Esophagus squamous epithelium (tissue), 5 donors: Measurements from ENCODE around the gene TTC31. TPM values are rescaled to one million over a fixed set of nuclear protein-coding genes. Genes with fewer than 3 reads are reported as not detected.
A peak's percentile ranks its signal among the peaks of the same experiment; 100 is the strongest.

Experiments used
- DNase-seq: peaks from one replicate; lab custom pipeline; 2025; lab: John Stamatoyannopoulos, UW
- H3K27ac ChIP-seq, 4 donors: fragments of 200-600 bp; sonication (generic); one replicate each; pipeline ENCODE4 v1.5.1; 2016 to 2019; ENCODE audit warnings: mild to moderate bottlenecking in 1 of 4
- H3K27me3 ChIP-seq, 4 donors: fragments of 200-600 bp; sonication (generic); 1 replicate in 3 of 4; 2 replicates in 1 of 4; pipeline versions ENCODE4 v1.5.1 to v1.6.0; 2017 to 2021; ENCODE audit warnings: antibody characterized with exemption in 1 of 4
- H3K36me3 ChIP-seq, 3 donors: fragments of 200-600 bp; sonication (generic); one replicate each; pipeline ENCODE4 v1.5.1; 2016 to 2019
- H3K4me1 ChIP-seq, 3 donors: fragments of 200-600 bp; sonication (generic); one replicate each; pipeline ENCODE4 v1.5.1; 2017 to 2019
- H3K4me3 ChIP-seq, 4 donors: fragments of 200-600 bp; sonication (generic); 1 replicate in 3 of 4; 2 replicates in 1 of 4; pipeline ENCODE4 v1.5.1; 2016 to 2019; ENCODE audit warnings: mild to moderate bottlenecking in 2 of 4, moderate library complexity in 1 of 4
- H3K9me3 ChIP-seq, 3 donors: fragments of 200-600 bp; sonication (generic); one replicate each; pipeline ENCODE4 v1.5.1; 2016 to 2019
- CTCF ChIP-seq, 6 experiments: fragments of 450-650 bp in 4 of 6; fragments of 200-600 bp in 2 of 6; sonication (generic) in 2 of 6; IDR thresholded peaks; one replicate each; pipeline ENCODE4 v1.5.1; 2016 to 2019; ENCODE audit warnings: antibody characterized with exemption in 6 of 6, mild to moderate bottlenecking in 4 of 6, moderate library complexity in 4 of 6
- POLR2A ChIP-seq, 4 donors: fragments of 450-650 bp; IDR thresholded peaks; one replicate each; pipeline ENCODE4 v1.6.1; 2017; ENCODE audit warnings: antibody characterized with exemption in 4 of 4, mild to moderate bottlenecking in 4 of 4, moderate library complexity in 3 of 4
- WGBS, 2 donors: methylation state at CpG; one replicate each; pipeline ENCODE4 v1.1.5; 2018; 5-methylcytosine and 5-hydroxymethylcytosine counted together
- intact Hi-C: fragments of 100-400 bp; cut with DNase I; formaldehyde crosslinking; loops from one replicate; pipeline ENCODE4 v1.15.0; 2022
- total RNA-seq, 4 donors: library from RNA; depleted of rRNA; stranded (reverse); fragments of >200 nt; gene quantifications; one replicate each; pipeline ENCODE4 v1.1.0, GENCODE V29; 2016
- donor health status: DM: yes; HTN: yes; CAD: no.

TTC31 gene
- total RNA-seq, 4 donors from 2014 or later = 11.2 to 27.7 (median 17.5) TPM

GRCh38 chr2:74502147-74502719 is 19.4 kb downstream of the TTC31 start:
- peaks cover 52 to 81% (median 52%) of the 10 kb centered on the region in 3 donors for H3K4me1 ChIP-seq
- WGBS, 2 donors = 22 to 45% methylated on average over 6 to 31 of the region's 32 CpGs

GRCh38 chr2:74502720-74503505 is 20.0 kb downstream of the TTC31 start:
- WGBS, 2 donors = 2 to 11% methylated on average over 9 to 11 of the region's 67 CpGs
- Histone ChIP-seq H3K36me3 (peaks cover 0 to 23% (median 9%) of the 10 kb centered on the region in 3 donors), H3K27ac (peak overlapping the region; percentile 9 to 81 (median 76)), H3K9me3 (no peaks in the 10 kb centered on the region), H3K4me3 (peak overlapping the region; percentile 30 to 73 (median 61)), H3K4me1 (peaks cover 45 to 76% (median 50%) of the 10 kb centered on the region in 3 donors), H3K27me3 (peaks cover 7 to 60% (median 16%) of the 10 kb centered on the region in 4 donors)
- TF ChIP-seq POLR2A (IDR thresholded peaks at IDR 0.05) = peak in 1 of 4 donors; percentile 69
- TF ChIP-seq CTCF (IDR thresholded peaks at IDR 0.05) = peak in 2 of 6 experiments; percentile 5 to 22
- intact Hi-C loops = no loop called here
- DNase-seq = peak; percentile 15

More at GRCh38 chr2:74502147-74502719, 19.4 kb downstream of the TTC31 start:
- no peak for DNase-seq
- Histone ChIP-seq H3K4me3 (peak overlapping the region; percentile 30 to 73 (median 61)), H3K9me3 (no peaks in the 10 kb centered on the region), H3K36me3 (peaks cover 0 to 23% (median 9%) of the 10 kb centered on the region in 3 donors), H3K27me3 (peaks cover 7 to 66% (median 20%) of the 10 kb centered on the region in 4 donors), H3K27ac (peak overlapping the region; percentile 9 to 81 (median 76))
- intact Hi-C loops = no loop called here
- no peak for TF ChIP-seq POLR2A (IDR thresholded peaks at IDR 0.05)
- no peak for TF ChIP-seq CTCF (IDR thresholded peaks at IDR 0.05)

GRCh38 chr2:74503506-74504475 is 20.9 kb downstream of the TTC31 start:
- DNase-seq = no peak
- intact Hi-C loops = no loop called here
- Histone ChIP-seq H3K36me3 (peaks cover 0 to 23% (median 9%) of the 10 kb centered on the region in 3 donors), H3K9me3 (no peaks in the 10 kb centered on the region), H3K4me3 (peak overlapping the region; percentile 30 to 73 (median 61)), H3K27ac (peak overlapping the region; percentile 9 to 81 (median 76)), H3K27me3 (peaks cover 7 to 58% (median 11%) of the 10 kb centered on the region in 4 donors), H3K4me1 (peaks cover 41 to 74% (median 47%) of the 10 kb centered on the region in 3 donors)
- 78 to 86% methylated on average over 19 to 26 of the region's 45 CpGs for WGBS, 2 donors
- TF ChIP-seq POLR2A (IDR thresholded peaks at IDR 0.05) (no peak), CTCF (IDR thresholded peaks at IDR 0.05) (no peak)

GRCh38 chr2:74504591-74504990 is 21.7 kb downstream of the TTC31 start:
- H3K36me3 ChIP-seq = peaks cover 0 to 23% (median 9%) of the 10 kb centered on the region in 3 donors
- TF ChIP-seq CTCF (IDR thresholded peaks at IDR 0.05) = no peak
- no peak for TF ChIP-seq POLR2A (IDR thresholded peaks at IDR 0.05)
- intact Hi-C loops = no loop called here
- H3K27ac ChIP-seq = no peak overlapping the region
- H3K27me3 ChIP-seq = peaks cover 2 to 56% (median 4%) of the 10 kb centered on the region in 4 donors
- H3K4me1 ChIP-seq = peaks cover 33 to 66% (median 39%) of the 10 kb centered on the region in 3 donors
- DNase-seq = no peak
- H3K4me3 ChIP-seq = no peak overlapping the region
- WGBS, 2 donors = 90% methylated on average over 2 to 3 of the region's 3 CpGs
- H3K9me3 ChIP-seq = no peaks in the 10 kb centered on the region
